ENCODE data around the gene LTV1.

GRCh38 chr6:143821359-143821758 is 21.8 kb upstream of the LTV1 start:
- TF ChIP-seq, protein P1, sequence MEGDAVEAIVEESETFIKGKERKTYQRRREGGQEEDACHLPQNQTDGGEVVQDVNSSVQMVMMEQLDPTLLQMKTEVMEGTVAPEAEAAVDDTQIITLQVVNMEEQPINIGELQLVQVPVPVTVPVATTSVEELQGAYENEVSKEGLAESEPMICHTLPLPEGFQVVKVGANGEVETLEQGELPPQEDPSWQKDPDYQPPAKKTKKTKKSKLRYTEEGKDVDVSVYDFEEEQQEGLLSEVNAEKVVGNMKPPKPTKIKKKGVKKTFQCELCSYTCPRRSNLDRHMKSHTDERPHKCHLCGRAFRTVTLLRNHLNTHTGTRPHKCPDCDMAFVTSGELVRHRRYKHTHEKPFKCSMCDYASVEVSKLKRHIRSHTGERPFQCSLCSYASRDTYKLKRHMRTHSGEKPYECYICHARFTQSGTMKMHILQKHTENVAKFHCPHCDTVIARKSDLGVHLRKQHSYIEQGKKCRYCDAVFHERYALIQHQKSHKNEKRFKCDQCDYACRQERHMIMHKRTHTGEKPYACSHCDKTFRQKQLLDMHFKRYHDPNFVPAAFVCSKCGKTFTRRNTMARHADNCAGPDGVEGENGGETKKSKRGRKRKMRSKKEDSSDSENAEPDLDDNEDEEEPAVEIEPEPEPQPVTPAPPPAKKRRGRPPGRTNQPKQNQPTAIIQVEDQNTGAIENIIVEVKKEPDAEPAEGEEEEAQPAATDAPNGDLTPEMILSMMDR (IDR thresholded peaks at IDR 0.05; ENCODE audit: poor library complexity) = no peak
- TF ChIP-seq EZH2phosphoT487 (IDR thresholded peaks at IDR 0.05; ENCODE audit: low read depth, severe bottlenecking, unreplicated experiment) = no peak
